Measurements from ENCODE around the gene TRIM77.
"Not testable (repeated sequence)": the region's sequence is repeated elsewhere in the genome, so short reads cannot be mapped to it uniquely, and the experiment has no call there.

TRIM77 gene

DNA sequence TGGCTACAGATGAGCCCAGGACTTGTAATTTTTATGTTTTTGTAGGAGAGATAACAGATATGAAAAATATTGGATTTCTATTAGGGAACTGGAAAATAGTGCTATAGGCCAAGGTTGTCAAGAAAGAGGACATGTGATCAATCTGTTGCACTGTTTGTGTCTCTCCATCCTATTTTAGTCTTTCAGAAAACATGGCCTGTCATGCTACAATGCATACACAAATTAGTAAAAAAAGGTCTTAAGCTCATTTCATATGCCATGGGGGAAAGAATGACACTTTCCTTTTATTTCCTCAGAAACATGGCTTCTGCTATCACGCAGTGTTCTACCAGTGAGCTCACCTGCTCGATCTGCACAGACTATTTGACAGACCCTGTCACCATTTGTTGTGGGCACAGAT lies at the start of gene TRIM77:
TSS of gene TRIM77 (plus strand) at position 301 of the 400 bp plus-strand sequence. CDS start at position 301, 0 bp downstream.
- not testable (repeated sequence) for DNase-seq

DNA sequence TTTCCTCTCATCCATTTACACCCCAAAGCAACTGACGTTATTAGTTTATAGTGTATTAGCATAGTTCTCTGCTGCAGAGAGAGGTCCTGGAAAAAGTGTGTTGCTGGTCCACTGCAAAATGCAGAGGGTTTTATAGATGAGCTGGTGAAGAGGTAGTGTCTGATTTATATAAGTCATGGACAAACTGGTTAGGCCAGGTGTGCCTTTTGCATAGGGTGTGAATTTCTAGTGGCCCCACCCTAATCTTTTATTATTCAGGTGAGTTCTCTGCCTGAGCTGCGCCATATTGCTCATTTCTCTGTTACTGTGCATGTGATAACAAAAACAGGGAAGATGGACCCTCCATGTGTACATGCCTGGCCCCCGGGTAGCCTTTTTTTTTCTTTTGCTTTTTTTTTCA lies 43.1 kb upstream of the TRIM77 start:
- no peak for DNase-seq

DNA sequence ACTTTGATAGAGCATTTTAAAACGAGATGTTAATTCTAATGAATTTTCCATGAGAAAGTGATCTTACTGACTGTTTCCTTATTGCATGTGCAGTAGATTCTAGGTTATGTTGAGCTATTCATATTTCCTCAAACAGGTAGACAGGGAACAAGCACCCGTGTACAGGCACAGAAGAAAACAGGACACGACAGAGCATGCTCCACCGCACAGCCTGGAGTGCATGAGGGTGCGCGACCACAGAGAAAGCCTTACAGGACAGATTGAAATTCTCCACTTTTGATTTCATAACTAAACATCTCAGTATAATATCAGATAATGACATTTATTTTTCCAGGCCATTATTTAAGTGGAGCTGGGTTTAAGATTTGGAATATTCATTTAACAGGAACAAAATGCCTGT lies 41.9 kb upstream of the TRIM77 start:
- not testable (repeated sequence) for DNase-seq

GRCh38 chr11:89669586-89669985 lies 40.5 kb upstream of the TRIM77 start:
- not testable (repeated sequence) for DNase-seq

GRCh38 chr11:89669993-89670669 lies 40.0 kb upstream of the TRIM77 start:
- not testable (repeated sequence) for DNase-seq

DNA sequence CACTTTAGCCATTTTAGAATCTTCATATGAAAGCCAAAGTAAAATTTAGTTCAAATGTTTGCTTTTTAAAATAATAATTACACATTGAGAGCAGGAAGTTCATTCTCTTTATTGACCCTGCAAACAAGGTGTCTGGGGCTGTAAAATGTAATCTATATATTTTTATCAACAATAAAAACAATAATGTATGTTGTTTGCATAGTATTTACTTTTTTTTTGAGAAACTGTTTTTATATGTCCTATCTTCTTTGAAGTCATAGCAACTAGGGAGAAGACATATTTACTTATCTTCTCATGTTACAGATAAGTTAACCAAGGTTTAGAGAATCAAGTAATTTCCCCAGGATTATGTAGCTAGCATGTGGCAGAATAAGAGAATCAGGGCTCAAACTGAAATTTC lies 37.6 kb upstream of the TRIM77 start:
- DNase-seq: not testable (repeated sequence)

GRCh38 chr11:89673380-89673779 lies 36.7 kb upstream of the TRIM77 start:
- DNase-seq: not testable (repeated sequence)

GRCh38 chr11:89675383-89675782 lies 34.7 kb upstream of the TRIM77 start:
- DNase-seq: not testable (repeated sequence)

DNA sequence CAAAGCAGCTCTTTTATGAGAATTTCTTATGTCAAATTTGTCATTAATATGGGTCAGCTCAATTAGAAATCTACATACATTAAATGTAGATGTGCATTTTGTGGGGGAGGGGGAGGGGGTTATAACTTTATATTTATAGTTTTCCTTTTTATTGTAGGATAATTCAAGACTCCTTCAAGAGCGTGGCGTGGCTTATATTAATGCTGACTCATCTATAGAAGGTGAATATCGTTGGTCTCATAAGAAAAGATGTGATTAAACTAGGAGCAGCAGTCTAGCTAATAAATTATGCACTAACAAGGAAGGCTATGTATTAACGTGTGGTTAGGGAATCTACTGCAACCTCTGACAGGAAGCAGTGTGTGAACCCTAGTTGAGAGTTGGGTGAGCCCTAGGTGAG lies 34.2 kb upstream of the TRIM77 start:
- DNase-seq: not testable (repeated sequence)

DNA sequence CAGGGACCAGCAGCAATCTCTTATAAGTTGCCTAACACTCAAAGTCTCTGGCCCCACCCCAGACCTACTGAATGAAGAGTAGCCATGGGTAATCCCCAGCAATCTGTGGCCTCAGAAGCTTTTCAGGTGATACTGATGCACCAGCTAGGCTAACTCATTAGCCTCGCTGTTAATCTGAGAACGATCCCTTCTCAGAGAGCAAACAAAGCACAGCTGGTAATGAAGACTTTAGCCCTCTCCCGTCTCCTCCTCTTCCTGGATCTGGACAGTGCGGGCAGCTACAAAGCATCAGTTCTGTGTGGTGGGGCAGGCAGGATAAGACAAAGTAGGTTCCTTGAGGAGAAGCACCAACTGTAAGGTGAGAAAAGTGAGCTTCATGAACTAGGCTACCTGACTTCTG lies 3.0 kb upstream of the TRIM77 start:
- DNase-seq: not testable (repeated sequence)

GRCh38 chr11:89724866-89725498 lies 14.9 kb downstream of the TRIM77 start:
- not testable (repeated sequence) for DNase-seq

DNA sequence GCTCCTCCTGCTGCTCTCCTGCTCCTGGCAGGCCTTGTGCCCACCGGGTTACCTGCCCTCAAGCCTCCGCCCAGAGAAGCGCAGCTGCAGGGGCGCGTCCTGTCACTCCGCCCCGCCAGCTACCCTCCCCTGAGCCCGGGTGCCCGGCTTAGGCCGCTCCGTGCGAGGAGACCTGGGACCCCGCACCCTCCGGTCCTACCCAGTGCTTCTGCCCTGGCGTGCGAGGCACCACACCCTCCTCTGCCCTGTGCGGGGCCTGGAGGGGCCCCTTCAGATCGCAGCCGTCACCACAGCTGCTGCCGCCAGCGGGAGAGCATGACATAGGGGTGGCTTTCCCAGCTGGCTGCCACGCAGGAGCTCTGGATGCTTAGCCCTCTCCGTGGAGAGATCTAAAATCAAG lies 20.1 kb downstream of the TRIM77 start:
- DNase-seq: not testable (repeated sequence)

GRCh38 chr11:89736566-89736965 lies 26.5 kb downstream of the TRIM77 start:
- DNase-seq: no peak

- no peak for DNase-seq
Observed at GRCh38 chr11:89737116-89737515, 27.0 kb downstream of the TRIM77 start.

DNA sequence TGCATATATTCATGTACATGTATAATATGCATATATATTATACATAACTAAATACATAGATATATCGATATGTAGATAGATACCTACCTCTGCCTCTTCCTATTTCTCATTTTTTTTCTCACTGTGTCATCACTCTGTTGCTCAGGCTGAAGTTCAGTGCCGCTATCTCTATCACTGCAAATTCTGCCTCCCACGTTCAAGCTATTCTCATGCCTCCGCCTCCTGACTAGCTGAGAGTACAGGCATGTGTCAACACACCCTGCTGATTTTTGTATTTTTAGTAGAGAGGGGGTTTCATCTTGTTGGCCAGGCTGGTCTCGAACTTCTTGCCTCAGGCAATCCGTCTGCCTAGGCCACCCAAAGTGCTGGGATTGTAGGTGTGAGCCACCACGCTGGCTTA lies 31.3 kb downstream of the TRIM77 start:
- DNase-seq: not testable (repeated sequence)

- not testable (repeated sequence) for DNase-seq
Observed at GRCh38 chr11:89744158-89744557, 34.1 kb downstream of the TRIM77 start.

GRCh38 chr11:89750822-89751221 lies 40.7 kb downstream of the TRIM77 start:
- not testable (repeated sequence) for DNase-seq

Data from MV-4-11 (cell line).